AG08396 (cell line): ENCODE measurements around the gene MCC.
A peak's percentile ranks its signal among the peaks of the same experiment; 100 is the strongest.

Source experiments
- DNase-seq: peaks from one replicate; pipeline ENCODE4 v3.0.0; 2012; ENCODE audit warnings: low spot score, mixed read lengths

Gene MCC

GRCh38 chr5:113106821-113107220 is 381.4 kb downstream of the MCC start:
- DNase-seq: no peak

DNA sequence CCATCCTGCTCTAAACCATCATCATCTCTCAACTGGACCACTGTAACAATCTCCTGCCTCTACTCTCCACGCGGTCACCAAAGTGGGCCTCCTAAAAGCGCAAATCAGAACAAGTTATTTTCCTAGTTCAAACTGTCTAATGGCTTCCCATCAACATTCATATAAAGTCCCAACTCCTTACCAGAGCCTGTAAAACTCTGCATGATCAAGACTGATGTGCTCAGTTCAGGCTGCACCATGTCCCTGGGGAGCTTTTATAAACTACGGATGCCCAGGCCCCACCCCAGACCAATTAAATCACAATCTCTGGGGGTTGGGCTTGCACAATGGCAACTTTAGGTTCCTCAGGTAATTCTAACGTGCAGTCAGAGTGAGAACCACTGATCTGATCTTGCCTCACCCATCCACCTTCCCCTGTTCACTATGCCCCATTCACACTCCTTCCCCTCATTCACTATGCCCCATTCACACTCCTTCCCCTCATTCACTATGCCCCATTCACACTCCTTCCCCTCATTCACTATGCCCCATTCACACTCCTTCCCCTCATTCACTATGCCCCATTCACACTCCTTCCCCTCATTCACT is 382.5 kb downstream of the MCC start:
- no peak for DNase-seq

DNA sequence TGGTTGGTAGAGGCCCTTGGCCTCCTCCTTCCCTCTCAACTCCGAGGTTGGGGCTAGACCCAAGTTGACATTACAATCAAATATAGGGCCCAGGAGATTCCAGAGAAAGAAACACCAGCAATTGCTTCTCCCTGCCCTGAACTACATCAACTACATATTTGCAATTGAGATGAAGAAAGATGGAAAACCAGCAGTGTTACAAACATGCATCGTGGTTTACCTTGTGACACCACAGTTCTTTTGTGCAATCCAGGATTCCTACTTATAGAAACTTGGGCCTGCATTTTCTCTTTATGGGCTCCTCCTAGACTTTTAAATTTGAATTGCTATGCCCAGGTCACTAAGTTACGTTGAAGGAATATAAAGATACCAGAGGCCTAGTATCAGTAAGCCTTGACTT is 384.9 kb downstream of the MCC start:
- DNase-seq: no peak

GRCh38 chr5:113102121-113102531 is 386.1 kb downstream of the MCC start:
- DNase-seq: no peak

DNA sequence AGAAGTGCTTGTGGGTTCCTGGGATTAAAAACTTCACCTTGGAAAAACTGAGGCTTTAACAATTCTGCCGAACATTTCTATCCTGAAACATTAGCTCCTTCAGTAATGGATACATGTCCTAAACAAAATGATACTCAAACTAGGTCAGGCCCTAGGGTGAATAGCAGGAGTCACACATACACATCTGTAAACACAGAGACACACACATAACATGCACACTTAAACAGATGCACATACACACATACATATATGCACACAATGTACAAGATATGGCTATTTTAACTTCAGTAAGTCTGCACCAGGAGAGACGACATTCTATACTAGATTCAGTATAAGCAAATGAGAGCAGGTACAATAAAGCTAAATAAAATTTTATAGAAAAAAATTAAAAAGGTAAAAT is 387.3 kb downstream of the MCC start:
- no peak for DNase-seq

GRCh38 chr5:113099822-113100221 is 388.4 kb downstream of the MCC start:
- no peak for DNase-seq

GRCh38 chr5:113098378-113098777 is 389.9 kb downstream of the MCC start:
- DNase-seq: no peak

GRCh38 chr5:113095831-113096230 is 392.4 kb downstream of the MCC start:
- no peak for DNase-seq

- no peak for DNase-seq
These were observed 394.7 kb downstream of the MCC start for GRCh38 chr5:113093558-113093957.

GRCh38 chr5:113092683-113093082 is 395.6 kb downstream of the MCC start:
- no peak for DNase-seq

- DNase-seq: no peak
These were observed 396.6 kb downstream of the MCC start for GRCh38 chr5:113091622-113092021.

DNA sequence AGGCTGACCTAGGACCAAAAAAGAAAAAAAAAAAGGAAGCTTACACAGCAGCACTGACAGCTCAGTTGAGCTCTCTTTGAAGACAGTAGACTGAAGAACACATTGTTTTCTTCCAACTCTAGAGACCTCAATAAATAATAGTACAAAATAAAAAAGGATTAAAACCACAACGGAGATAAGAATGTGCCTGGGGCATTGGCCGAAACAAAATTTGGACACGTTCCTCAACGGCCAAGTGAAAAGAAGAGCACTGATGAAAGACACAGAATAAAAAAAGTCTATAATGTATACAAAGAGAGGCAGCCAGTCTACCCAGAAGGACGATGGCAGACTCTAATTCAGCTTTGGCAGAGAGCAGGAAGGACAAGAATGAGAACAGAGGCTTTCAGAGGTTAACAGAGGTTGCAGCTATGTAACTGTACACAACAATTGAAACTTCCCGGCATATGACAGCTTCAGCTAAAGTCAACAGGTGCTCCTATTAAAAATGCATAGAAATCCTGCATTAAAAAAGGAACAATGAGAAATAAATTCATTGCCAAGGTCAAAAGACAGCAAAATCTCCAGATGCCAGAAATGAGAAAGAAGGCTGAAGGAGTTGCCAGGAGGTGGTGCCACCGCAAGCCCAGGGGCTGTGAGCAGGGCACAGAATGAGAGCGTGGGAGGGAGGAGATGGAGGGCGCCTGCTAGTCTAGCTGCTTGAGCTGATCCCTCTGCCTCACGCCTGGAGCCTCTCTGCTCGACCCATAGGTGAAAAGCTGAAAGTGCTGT is 397.7 kb downstream of the MCC start:
- no peak for DNase-seq

DNA sequence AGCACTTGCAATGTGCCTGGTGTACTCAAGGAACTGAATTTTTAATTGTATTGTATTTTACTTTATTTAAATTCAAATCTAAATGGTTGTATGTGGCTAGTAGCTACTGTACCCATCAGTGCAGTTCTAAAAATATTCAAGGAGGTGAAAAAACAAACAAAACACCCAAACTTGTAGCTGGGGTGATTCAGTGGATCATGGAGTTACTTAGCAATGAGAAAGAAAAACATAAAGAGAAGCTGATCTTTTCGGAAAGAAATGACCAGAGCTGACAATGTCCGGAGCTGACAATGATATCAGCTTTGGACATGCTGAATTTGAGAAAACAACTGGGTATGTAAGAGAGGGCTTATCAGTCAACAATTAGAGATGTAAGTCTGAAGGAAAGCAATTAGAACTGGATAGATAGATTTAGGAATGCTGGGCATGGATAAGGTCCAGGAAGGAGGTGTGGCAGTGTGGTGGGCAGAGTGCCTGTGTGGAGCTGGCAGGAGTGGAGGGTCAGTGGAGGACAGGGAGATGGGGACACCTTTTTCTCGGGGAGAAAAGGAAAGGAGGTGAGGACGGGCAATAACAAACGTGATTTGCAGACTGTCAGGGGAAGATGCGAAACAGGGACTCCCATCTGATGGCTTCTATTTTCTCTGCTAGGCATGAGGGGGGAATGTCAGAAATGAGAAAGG is 398.5 kb downstream of the MCC start:
- DNase-seq: no peak

GRCh38 chr5:113087976-113088514 is 400.2 kb downstream of the MCC start:
- no peak for DNase-seq

GRCh38 chr5:113085880-113086409 is 402.3 kb downstream of the MCC start:
- DNase-seq: no peak

DNA sequence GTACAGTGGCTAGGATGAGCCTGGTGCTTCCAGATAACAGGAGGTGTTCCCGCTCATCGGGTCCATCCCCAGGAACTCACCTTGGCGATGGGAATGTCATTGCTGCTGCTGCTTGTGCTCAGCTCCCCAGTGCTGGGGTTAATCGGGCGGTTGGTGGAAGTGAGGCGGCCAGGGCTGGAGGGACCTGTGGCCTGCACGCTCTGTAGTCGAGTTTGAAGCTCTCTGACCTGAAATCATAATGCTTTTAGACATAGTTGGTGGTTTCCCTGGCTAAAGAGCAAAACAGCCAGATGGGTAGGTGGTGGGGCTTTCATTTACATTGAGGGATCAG is 403.2 kb downstream of the MCC start:
- DNase-seq: no peak

DNA sequence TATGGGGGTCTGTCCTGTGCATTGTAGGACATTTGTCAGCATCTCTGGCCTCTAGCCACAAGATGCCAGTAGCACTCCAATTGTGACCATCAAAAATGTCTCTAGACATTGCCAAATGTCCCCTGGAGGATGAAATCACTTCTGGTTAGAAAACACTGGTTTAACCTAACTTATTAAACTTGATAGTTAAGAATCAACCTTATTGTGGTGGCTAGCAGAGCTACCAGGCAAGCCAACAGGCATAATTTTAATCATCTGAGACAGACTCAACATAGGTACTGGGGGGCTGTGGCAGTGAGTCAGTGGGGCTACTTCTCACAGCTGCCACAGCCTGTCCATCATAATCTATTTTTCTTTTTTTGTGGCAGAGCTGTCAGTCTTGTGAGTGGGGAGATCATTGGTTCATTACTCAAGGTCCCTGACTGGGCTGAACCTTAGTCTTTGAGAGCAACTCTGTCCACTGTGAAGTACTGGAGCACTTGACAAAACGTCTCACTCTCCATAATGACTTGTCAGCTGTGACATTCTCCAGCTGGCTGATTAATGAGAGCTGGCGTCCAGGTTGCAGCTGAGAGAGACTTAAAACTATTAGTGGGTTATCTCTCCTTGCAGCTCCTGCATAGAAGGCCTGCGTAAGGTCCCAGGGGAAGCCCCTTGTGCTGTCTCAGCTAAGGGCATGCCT is 403.7 kb downstream of the MCC start:
- no peak for DNase-seq

DNA sequence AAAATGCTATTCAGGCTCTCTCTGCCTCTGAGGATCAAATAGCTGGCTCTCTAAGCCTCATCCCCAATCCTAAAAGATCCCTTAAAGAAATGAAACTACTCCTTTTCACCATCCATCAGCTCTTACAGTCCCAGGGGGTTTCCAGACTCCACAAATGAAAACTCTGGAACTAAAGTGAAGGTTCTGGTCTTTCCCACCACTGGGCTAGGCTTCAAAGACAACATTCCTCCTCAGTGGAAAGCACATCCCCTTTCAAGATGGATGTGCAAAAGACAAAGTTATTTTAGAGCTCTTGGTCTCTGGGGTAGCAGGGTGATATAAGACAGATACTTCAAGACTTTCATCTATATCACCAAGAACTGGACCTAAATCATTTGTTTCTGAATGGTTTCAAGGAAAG is 404.8 kb downstream of the MCC start:
- DNase-seq: no peak

DNA sequence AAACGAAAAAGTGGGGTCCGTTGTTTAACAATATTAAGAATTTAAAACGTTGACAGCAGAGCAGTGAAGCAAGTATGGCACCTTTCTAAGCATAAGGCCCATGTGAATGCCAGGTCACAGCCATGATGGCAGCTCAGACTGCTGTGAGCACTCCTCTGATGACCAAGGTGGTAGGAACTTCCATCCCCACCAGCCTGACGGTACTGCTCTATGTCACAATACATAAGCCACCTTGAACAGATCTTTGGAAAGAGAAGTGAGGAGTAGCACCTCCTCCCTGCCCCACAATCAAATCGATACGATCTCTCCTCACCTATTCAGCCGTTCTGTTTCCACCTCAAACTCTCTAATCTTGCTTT is 405.7 kb downstream of the MCC start:
- DNase-seq: no peak

DNA sequence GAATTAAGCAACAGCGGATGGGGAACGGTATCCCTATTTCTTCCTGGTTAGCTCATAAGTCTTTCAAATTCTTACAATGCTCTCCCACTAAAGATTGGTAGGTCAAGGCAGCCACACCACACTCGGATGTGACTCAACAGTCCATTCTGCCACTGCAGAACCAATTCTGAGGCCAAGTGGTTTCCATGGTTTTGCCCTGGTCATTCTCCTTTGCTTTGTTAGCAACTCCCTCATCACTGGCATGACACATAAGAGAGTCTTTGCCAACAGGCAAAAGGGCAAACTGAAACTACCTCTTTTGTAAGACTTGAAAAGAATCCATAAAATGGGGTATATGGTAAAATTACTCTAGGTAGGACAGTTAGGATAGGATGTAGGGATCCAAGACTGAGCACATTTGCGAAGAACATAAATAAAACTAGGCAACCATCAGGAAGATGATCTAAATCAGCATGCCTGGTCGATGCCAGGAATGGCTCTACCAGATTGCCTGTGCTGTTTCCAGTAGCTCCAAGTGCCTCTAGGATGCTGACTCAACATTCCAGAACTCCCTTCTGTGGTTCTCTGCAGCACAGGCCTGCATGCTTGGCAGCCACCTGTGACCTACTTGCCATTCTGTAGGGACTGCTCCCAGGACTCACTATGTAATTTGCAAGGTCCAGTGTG is 406.2 kb downstream of the MCC start:
- peak; percentile 78 for DNase-seq

DNA sequence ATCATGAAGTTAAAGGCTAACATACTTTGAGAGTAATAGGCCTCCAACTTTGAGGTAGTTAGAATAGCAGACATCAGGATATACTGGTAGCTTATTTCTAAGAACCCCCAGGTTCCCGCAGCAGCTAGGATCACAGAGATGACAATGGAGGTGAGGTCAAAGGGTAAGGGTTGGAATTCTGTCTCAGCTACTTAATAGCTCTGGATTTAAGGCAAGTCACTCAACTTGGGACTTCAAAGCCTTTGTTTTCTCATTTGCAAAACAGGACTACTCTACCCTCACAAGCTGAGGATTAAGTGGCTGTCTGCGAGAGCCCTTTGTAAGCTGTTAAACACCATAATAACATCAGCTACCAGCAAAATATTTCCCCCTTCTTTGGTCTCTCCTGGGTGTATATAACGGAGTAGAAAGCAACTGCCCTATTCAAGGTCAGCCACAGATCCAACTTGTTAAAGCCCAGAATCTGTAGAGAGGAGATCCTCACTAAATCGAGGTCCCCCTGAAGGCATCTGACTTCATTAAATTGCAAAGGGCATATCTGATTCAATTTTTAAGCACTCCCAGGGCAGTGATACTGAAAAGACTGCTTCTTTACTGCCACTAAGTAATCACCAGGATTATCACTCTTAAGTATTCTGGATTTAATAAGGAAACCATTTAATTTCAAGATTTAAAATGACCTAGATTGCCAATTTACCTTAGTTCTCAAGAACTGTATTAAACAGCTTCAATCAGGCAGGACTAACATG is 407.0 kb downstream of the MCC start:
- no peak for DNase-seq
